Parathyroid adenoma (tissue), 2 donors: ENCODE data around the gene SMTNL1.
A peak's percentile ranks its signal among the peaks of the same experiment; 100 is the strongest.

Experiments
- H2AFZ ChIP-seq: fragments of 300-600 bp; sonication (generic); one replicate; pipeline ENCODE4 v1.7.0; 2017; ENCODE audit warnings: antibody characterized with exemption, mild to moderate bottlenecking
- H3K27ac ChIP-seq: fragments of 300-600 bp; sonication (generic); one replicate; pipeline ENCODE4 v1.7.0; 2017
- H3K27me3 ChIP-seq: fragments of 300-600 bp; sonication (generic); one replicate; pipeline ENCODE4 v1.7.0; 2017; ENCODE audit warnings: low read length; ENCODE audit not compliant: control insufficient read depth, insufficient read depth
- H3K36me3 ChIP-seq: fragments of 300-600 bp; sonication (generic); one replicate; pipeline ENCODE4 v1.7.0; 2017; ENCODE audit warnings: low read length; ENCODE audit not compliant: control insufficient read depth, insufficient read depth
- H3K4me1 ChIP-seq: fragments of 300-600 bp; sonication (generic); one replicate; pipeline ENCODE4 v1.7.0; 2017; ENCODE audit warnings: control low read depth
- H3K4me2 ChIP-seq: fragments of 300-600 bp; sonication (generic); one replicate; pipeline ENCODE4 v1.7.0; 2017; ENCODE audit warnings: low read length
- H3K4me3 ChIP-seq: fragments of 300-600 bp; sonication (generic); one replicate; pipeline ENCODE4 v1.7.0; 2017; ENCODE audit warnings: low read depth, low read length
- H3K79me2 ChIP-seq: fragments of 300-600 bp; sonication (generic); one replicate; pipeline ENCODE4 v1.7.0; 2017; ENCODE audit warnings: control low read depth
- H3K9ac ChIP-seq: fragments of 300-600 bp; sonication (generic); one replicate; pipeline ENCODE4 v1.7.0; 2017; ENCODE audit warnings: mild to moderate bottlenecking
- H3K9me3 ChIP-seq: fragments of 300-600 bp; sonication (generic); one replicate; pipeline ENCODE4 v1.7.0; 2017; ENCODE audit warnings: low read length; ENCODE audit not compliant: control insufficient read depth
- TF ChIP-seq, protein P1 (sequence below): fragments of 300-600 bp; sonication (generic); IDR thresholded peaks from one replicate; pipeline ENCODE4 v1.7.0; 2017; ENCODE audit warnings: antibody characterized with exemption, mild to moderate bottlenecking
- donor health status: primary hyperparathyroidism.

The SMTNL1 gene

DNA sequence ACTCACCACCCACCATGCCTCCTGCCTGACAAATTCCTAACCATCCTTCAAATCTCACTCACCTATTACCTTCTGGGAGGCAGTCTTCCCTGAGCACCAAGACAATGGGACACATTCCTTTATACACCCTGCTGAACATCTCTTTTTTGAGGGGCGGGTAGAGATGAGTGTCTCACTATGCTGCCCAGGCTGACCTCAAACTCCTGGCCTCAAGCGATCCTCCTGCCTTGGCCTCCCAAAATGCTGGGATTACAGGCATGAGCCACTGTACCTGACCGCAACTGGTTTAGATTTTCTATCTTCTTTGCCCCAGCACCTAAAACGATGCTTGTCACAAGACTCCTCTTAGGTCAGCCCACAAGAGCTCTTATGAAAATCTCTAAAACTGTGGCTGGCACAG, 14.0 kb upstream of the SMTNL1 start:
- TF ChIP-seq, protein P1, sequence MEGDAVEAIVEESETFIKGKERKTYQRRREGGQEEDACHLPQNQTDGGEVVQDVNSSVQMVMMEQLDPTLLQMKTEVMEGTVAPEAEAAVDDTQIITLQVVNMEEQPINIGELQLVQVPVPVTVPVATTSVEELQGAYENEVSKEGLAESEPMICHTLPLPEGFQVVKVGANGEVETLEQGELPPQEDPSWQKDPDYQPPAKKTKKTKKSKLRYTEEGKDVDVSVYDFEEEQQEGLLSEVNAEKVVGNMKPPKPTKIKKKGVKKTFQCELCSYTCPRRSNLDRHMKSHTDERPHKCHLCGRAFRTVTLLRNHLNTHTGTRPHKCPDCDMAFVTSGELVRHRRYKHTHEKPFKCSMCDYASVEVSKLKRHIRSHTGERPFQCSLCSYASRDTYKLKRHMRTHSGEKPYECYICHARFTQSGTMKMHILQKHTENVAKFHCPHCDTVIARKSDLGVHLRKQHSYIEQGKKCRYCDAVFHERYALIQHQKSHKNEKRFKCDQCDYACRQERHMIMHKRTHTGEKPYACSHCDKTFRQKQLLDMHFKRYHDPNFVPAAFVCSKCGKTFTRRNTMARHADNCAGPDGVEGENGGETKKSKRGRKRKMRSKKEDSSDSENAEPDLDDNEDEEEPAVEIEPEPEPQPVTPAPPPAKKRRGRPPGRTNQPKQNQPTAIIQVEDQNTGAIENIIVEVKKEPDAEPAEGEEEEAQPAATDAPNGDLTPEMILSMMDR: no peak
- Histone ChIP-seq H3K9ac (no peak overlapping the region), H3K4me2 (no peak overlapping the region), H3K4me1 (no peaks in the 10 kb centered on the region), H3K36me3 (no peaks in the 10 kb centered on the region), H3K9me3 (no peaks in the 10 kb centered on the region), H3K27me3 (no peaks in the 10 kb centered on the region), H2AFZ (no peak overlapping the region), H3K4me3 (no peak overlapping the region), H3K27ac (no peak overlapping the region), H3K79me2 (no peaks in the 10 kb centered on the region)

DNA sequence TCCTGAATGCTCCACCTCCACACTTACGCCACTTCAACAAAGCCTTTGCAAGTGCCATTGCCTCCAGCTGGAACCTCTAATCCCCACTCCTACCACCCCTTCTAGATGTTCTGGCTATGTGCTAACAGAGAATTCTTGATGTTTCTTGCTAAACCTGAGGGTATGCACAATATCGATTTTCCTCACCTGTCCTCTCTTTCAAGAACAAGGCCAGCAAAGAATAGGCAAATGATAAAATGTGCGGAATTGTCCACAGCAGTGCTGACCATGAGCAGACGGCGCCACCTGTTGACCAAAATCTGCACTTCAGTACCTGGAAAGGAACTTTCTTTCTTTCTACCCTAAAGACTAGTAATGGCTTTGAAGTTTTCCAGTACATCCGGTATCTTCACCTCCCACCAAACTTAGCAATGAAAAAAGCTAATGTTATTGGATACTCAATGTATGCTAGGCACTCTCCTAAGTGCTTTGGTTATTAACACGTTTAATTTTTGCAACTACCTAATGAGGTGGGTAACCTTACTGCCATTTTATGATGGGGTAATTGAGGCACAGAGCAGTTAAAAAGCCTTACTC, 10.3 kb upstream of the SMTNL1 start:
- Histone ChIP-seq H3K4me3 (no peak overlapping the region), H2AFZ (no peak overlapping the region), H3K4me2 (no peak overlapping the region), H3K79me2 (peaks cover 3% of the 10 kb centered on the region), H3K9ac (no peak overlapping the region), H3K4me1 (peaks cover 4% of the 10 kb centered on the region), H3K27me3 (no peaks in the 10 kb centered on the region), H3K27ac (no peak overlapping the region), H3K9me3 (no peaks in the 10 kb centered on the region), H3K36me3 (no peaks in the 10 kb centered on the region)
- TF ChIP-seq, protein P1: peak; percentile 69

DNA sequence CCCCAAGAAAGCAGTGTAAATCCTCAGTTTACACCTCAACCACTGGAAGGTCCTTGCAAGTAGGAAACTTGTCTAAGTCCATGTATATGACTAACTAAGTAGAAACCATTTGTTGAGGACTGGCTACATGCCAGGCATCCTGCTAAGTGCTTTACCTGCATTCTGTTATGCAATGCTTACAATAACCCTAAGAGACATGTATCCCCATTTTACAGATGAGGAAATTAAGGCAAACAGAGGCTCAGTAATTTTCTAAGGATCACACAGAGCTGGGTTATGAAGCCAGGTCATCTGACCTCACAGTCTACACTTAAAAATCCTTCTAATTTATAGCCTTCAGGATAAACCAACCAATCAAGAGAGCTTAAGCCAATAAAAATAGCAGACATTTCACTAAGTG, 8.4 kb upstream of the SMTNL1 start:
- no peak overlapping the region for H3K4me3 ChIP-seq
- no peaks in the 10 kb centered on the region for H3K27me3 ChIP-seq
- H3K9ac ChIP-seq: no peak overlapping the region
- H3K36me3 ChIP-seq: no peaks in the 10 kb centered on the region
- TF ChIP-seq, protein P1: no peak
- no peak overlapping the region for H3K27ac ChIP-seq
- H3K79me2 ChIP-seq: peaks cover 3% of the 10 kb centered on the region
- H2AFZ ChIP-seq: no peak overlapping the region
- no peak overlapping the region for H3K4me2 ChIP-seq
- H3K9me3 ChIP-seq: no peaks in the 10 kb centered on the region
- peaks cover 4% of the 10 kb centered on the region for H3K4me1 ChIP-seq

DNA sequence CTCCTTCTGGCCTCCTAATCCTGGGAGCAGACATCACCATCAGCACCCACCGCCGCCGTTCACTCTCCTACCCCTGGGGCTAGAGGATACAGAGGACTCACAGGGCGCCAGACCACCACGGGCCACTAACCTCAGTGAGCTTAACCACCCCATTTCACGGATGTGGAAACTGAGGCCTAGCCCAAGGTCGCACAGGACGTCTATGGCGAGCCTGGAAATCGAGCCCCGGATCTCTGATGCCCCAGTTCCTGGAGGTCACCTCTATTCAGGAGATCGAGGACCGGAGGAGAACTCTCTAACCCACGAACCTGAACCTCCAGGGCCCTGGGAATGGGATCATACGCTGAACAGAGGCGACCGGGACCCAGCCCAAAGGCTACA, 7.2 kb upstream of the SMTNL1 start:
- Histone ChIP-seq H3K4me3 (peak overlapping the region; percentile 87), H3K36me3 (no peaks in the 10 kb centered on the region), H3K4me1 (peaks cover 4% of the 10 kb centered on the region), H3K4me2 (peak overlapping the region; percentile 88), H2AFZ (peak overlapping the region; percentile 84), H3K9ac (peak overlapping the region; percentile 46), H3K9me3 (no peaks in the 10 kb centered on the region), H3K79me2 (peaks cover 3% of the 10 kb centered on the region), H3K27me3 (no peaks in the 10 kb centered on the region), H3K27ac (peak overlapping the region; percentile 61)
- TF ChIP-seq, protein P1: no peak
